ENCODE measurements around the gene SYCP3.

Gene SYCP3

GRCh38 chr12:101680240-101680639 lies 59.0 kb downstream of the SYCP3 start:
- no peak for DNase-seq (ENCODE audit: low spot score)

All from iPS-NIHi11 (cell line).